T-helper 1 cell (primary cell): ENCODE results near the gene CLIC1.
"Not testable (repeated sequence)": the region's sequence is repeated elsewhere in the genome, so short reads cannot be mapped to it uniquely, and the experiment has no call there.

Experiments used
- DNase-seq, 5 donors: peaks; one replicate each; pipeline ENCODE4 v3.0.0-alpha.2; 2012 to 2020

The CLIC1 gene

GRCh38 chr6:31721351-31722020 is 14.8 kb downstream of the CLIC1 start, which contains the start of gene LY6G6C:
Gene LY6G6C, minus strand, starts transcription at chr6:31721746. Its CDS starts 67 bp downstream, at chr6:31721679.
- no peak for DNase-seq

GRCh38 chr6:31720196-31720770 is 16.0 kb downstream of the CLIC1 start:
- DNase-seq, result no peak

- DNase-seq, result no peak
Observed at GRCh38 chr6:31719001-31719400, 17.3 kb downstream of the CLIC1 start.

GRCh38 chr6:31718265-31718664 is 18.1 kb downstream of the CLIC1 start:
- no peak for DNase-seq

- no peak for DNase-seq
Observed at GRCh38 chr6:31717499-31718222, 18.7 kb downstream of the CLIC1 start.

GRCh38 chr6:31715022-31715958 is 21.0 kb downstream of the CLIC1 start, which contains the start of gene LY6G6D:
Gene LY6G6D, plus strand, starts transcription at chr6:31715348. Its CDS starts 8 bp downstream, at chr6:31715356.
- DNase-seq, result no peak

GRCh38 chr6:31713991-31714684 is 22.2 kb downstream of the CLIC1 start:
- DNase-seq, result no peak

- DNase-seq, result no peak
Observed at GRCh38 chr6:31713465-31713864, 22.9 kb downstream of the CLIC1 start.

- DNase-seq, result peak in 1 of 5 donors; percentile 44
Observed at GRCh38 chr6:31712296-31712695, 24.0 kb downstream of the CLIC1 start.

- DNase-seq, result no peak
Observed at GRCh38 chr6:31711233-31711632, 25.1 kb downstream of the CLIC1 start.

- DNase-seq, result no peak
Observed at GRCh38 chr6:31710523-31711219, 25.7 kb downstream of the CLIC1 start.

- DNase-seq, result not testable (repeated sequence)
Observed at GRCh38 chr6:31709157-31709556, 27.2 kb downstream of the CLIC1 start.

GRCh38 chr6:31708224-31708623 is 28.1 kb downstream of the CLIC1 start:
- no peak for DNase-seq

GRCh38 chr6:31707701-31708100 is 28.6 kb downstream of the CLIC1 start:
- DNase-seq, result no peak

- DNase-seq, result no peak
Observed at GRCh38 chr6:31706599-31706998, 29.7 kb downstream of the CLIC1 start, which contains the start of gene LY6G6F. Gene LY6G6F, plus strand, starts transcription at chr6:31706866. Its CDS starts 41 bp downstream, at chr6:31706907.

- no peak for DNase-seq
Observed at GRCh38 chr6:31705931-31706330, 30.4 kb downstream of the CLIC1 start.

- DNase-seq, result peak; percentile 91 to 99 (median 95)
Observed at GRCh38 chr6:31702819-31703716, 33.3 kb downstream of the CLIC1 start, which contains the start of gene ABHD16A. Gene ABHD16A, minus strand, starts transcription at chr6:31703324. Its CDS starts 43 bp downstream, at chr6:31703281.

- no peak for DNase-seq
Observed at GRCh38 chr6:31702405-31702818, 33.9 kb downstream of the CLIC1 start.

GRCh38 chr6:31701666-31702404 is 34.5 kb downstream of the CLIC1 start:
- DNase-seq, result no peak
